Stomach (tissue), 19 donors: Measurements from ENCODE around the gene KLF4. TPM values are rescaled to one million over a fixed set of nuclear protein-coding genes. Genes with fewer than 3 reads are reported as not detected.

ENCODE experiments used
- DNase-seq, 2 donors: peaks; one replicate each; pipeline versions ENCODE4 v3.0.0 to v3.0.0-alpha.2; 2013 to 2019
- H3K27ac ChIP-seq, 5 donors: fragments of 200-600 bp in 4 of 5; sonication (generic) in 4 of 5; one replicate each; pipeline ENCODE4 v1.5.1; 2013 to 2019; ENCODE audit warnings: mild to moderate bottlenecking in 1 of 5, moderate library complexity in 1 of 5
- H3K27me3 ChIP-seq, 3 donors: fragments of 200-600 bp; sonication (generic); one replicate each; pipeline ENCODE4 v1.5.1; 2017 to 2019; ENCODE audit warnings: mixed run types in 1 of 3
- H3K36me3 ChIP-seq, 4 donors: fragments of 200-600 bp; sonication (generic); 1 replicate in 3 of 4; 2 replicates in 1 of 4; pipeline ENCODE4 v1.5.1; 2016 to 2019
- H3K4me1 ChIP-seq, 4 donors: fragments of 200-600 bp; sonication (generic); one replicate each; pipeline ENCODE4 v1.5.1; 2016 to 2019
- H3K4me3 ChIP-seq, 4 donors: fragments of 200-600 bp; sonication (generic) in 3 of 4; one replicate each; pipeline ENCODE4 v1.5.1; 2016 to 2019; ENCODE audit warnings: mild to moderate bottlenecking in 1 of 4
- H3K9me3 ChIP-seq, 4 donors: fragments of 200-600 bp; sonication (generic); one replicate each; pipeline ENCODE4 v1.5.1; 2016 to 2019
- EP300 ChIP-seq: sonication (generic); formaldehyde crosslinking; IDR thresholded peaks from one replicate; pipeline ENCODE4 v1.6.1; 2017; ENCODE audit warnings: antibody characterized with exemption
- POLR2A ChIP-seq, 4 donors: fragments of 450-650 bp; IDR thresholded peaks; one replicate each; pipeline ENCODE4 v1.6.1; 2016; ENCODE audit warnings: antibody characterized with exemption in 4 of 4, control low read depth in 2 of 4, mild to moderate bottlenecking in 1 of 4, moderate library complexity in 1 of 4
- POLR2AphosphoS5 ChIP-seq, 3 donors: sonication (generic); formaldehyde crosslinking; IDR thresholded peaks; one replicate each; pipeline ENCODE4 v1.6.1; 2016; ENCODE audit warnings: antibody characterized with exemption in 3 of 3
- WGBS, 5 donors: extraction: QIAGEN DNeasy Blood & Tissue Kit in 3 of 5; methylation state at CpG; one replicate each; pipeline versions ENCODE4 v1.1.5 to v1.1.7; 2013 to 2018; 5-methylcytosine and 5-hydroxymethylcytosine counted together
- intact Hi-C: fragments of 100-400 bp; cut with DNase I; formaldehyde crosslinking; loops from one replicate; pipeline ENCODE4 v1.15.1; 2023; ENCODE audit warnings: low total_unique reads
- long read RNA-seq, 10 donors: transcript quantifications; one replicate each; lab custom pipeline, GENCODE V29; 2026
- polyA plus RNA-seq, 3 donors: library from polyadenylated mRNA; stranded (reverse); fragments of 200-250 nt; gene quantifications; one replicate each; pipeline ENCODE4 v1.2.3, GENCODE V29; 2013
- total RNA-seq, 5 donors: library from RNA; depleted of rRNA; stranded (reverse); fragments of >200 nt; gene quantifications; one replicate each; pipeline versions ENCODE4 v1.1.0 to v1.2.3, GENCODE V29; 2014 to 2016
- TF ChIP-seq, protein P1 (sequence below), 7 experiments: fragments of 450-650 bp in 4 of 7; fragments of 200-600 bp in 3 of 7; sonication (generic) in 3 of 7; IDR thresholded peaks; one replicate each; pipeline ENCODE4 v1.5.1; 2016 to 2019; ENCODE audit warnings: antibody characterized with exemption in 7 of 7, control low read depth in 2 of 7, mild to moderate bottlenecking in 1 of 7
- donor health status: healthy with polysubstance abuse.
- donor health status: Bipolar disorder and iron deficiency.
- donor health status: healthy.

The KLF4 gene
- total RNA-seq: 100 to 1,000 TPM in 1 of 5 donors, 10 to 100 TPM in 4; 34.8 to 323 (median 58.6) TPM
- 100 to 1,000 TPM in 1 of 3 donors, 10 to 100 TPM in 2; 18.2 to 150 (median 31.6) TPM for polyA plus RNA-seq
- long read RNA-seq, donor 1, transcript KLF4-201 (5 exons, 2,813 nt): major isoform, 10 of 14 reads
- long read RNA-seq, donor 1, partial matches to known transcripts: 0 of 14 reads
- long read RNA-seq, donor 1, other reads (novel, unspliced or antisense): 0 of 14 reads
- long read RNA-seq, donor 2, transcript KLF4-201 (5 exons, 2,813 nt): major isoform, 9 of 13 reads
- long read RNA-seq, donor 2, partial matches to known transcripts: 0 of 13 reads
- long read RNA-seq, donor 2, other reads (novel, unspliced or antisense): 0 of 13 reads
- long read RNA-seq, donor 3, transcript KLF4-201 (5 exons, 2,813 nt): major isoform, 5 of 25 reads
- long read RNA-seq, donor 3, partial matches to known transcripts: 17 of 25 reads
- long read RNA-seq, donor 3, other reads (novel, unspliced or antisense): 0 of 25 reads
- long read RNA-seq, donor 4, partial matches to known transcripts: 0 of 1 reads
- long read RNA-seq, donor 4, other reads (novel, unspliced or antisense): 0 of 1 reads
- long read RNA-seq, donor 5, transcript KLF4-201 (5 exons, 2,813 nt): minor isoform, 8 of 24 reads
- long read RNA-seq, donor 5, transcript KLF4-205 (3 exons, 2,393 nt): major isoform, 11 of 24 reads
- long read RNA-seq, donor 5, partial matches to known transcripts: 5 of 24 reads
- long read RNA-seq, donor 5, other reads (novel, unspliced or antisense): 0 of 24 reads
- long read RNA-seq, donor 6, transcript KLF4-201 (5 exons, 2,813 nt): major isoform, 17 of 29 reads
- long read RNA-seq, donor 6, transcript KLF4-205 (3 exons, 2,393 nt): minor isoform, 12 of 29 reads
- long read RNA-seq, donor 6, partial matches to known transcripts: 0 of 29 reads
- long read RNA-seq, donor 6, other reads (novel, unspliced or antisense): 0 of 29 reads
- long read RNA-seq, donor 7, transcript KLF4-201 (5 exons, 2,813 nt): major isoform, 17 of 36 reads
- long read RNA-seq, donor 7, transcript KLF4-205 (3 exons, 2,393 nt): minor isoform, 13 of 36 reads
- long read RNA-seq, donor 7, partial matches to known transcripts: 6 of 36 reads
- long read RNA-seq, donor 7, other reads (novel, unspliced or antisense): 0 of 36 reads
- long read RNA-seq, donor 8, transcript KLF4-205 (3 exons, 2,393 nt): minor isoform, 5 of 36 reads
- long read RNA-seq, donor 8, transcript KLF4-201 (5 exons, 2,813 nt): major isoform, 8 of 36 reads
- long read RNA-seq, donor 8, partial matches to known transcripts: 23 of 36 reads
- long read RNA-seq, donor 8, other reads (novel, unspliced or antisense): 0 of 36 reads
- long read RNA-seq, donor 9, transcript KLF4-205 (3 exons, 2,393 nt): major isoform, 7 of 7 reads
- long read RNA-seq, donor 9, partial matches to known transcripts: 0 of 7 reads
- long read RNA-seq, donor 9, other reads (novel, unspliced or antisense): 0 of 7 reads
- long read RNA-seq, donor 10, transcript KLF4-201 (5 exons, 2,813 nt): major isoform, 8 of 9 reads
- long read RNA-seq, donor 10, partial matches to known transcripts: 0 of 9 reads
- long read RNA-seq, donor 10, other reads (novel, unspliced or antisense): 0 of 9 reads

GRCh38 chr9:107489687-107490605, at the start of gene KLF4:
Gene KLF4 (minus strand): TSS chr9:107489769. CDS start chr9:107489172, 597 bp downstream.
- intact Hi-C loops: loop anchor here (10.0 kb wide), 2 partner anchors 245 to 785 kb away; no protein-coding TSS in a partner anchor
- peak within 1 kb of the TSS; percentile 64 to 85 (median 68) for H3K4me3 ChIP-seq
- no peak for TF ChIP-seq EP300
- TF ChIP-seq POLR2AphosphoS5 (IDR thresholded peaks at IDR 0.05): peak; percentile 92 to 98 (median 96)
- TF ChIP-seq POLR2A (IDR thresholded peaks at IDR 0.05): peak in 1 of 4 donors; percentile 22
- TF ChIP-seq, protein P1, sequence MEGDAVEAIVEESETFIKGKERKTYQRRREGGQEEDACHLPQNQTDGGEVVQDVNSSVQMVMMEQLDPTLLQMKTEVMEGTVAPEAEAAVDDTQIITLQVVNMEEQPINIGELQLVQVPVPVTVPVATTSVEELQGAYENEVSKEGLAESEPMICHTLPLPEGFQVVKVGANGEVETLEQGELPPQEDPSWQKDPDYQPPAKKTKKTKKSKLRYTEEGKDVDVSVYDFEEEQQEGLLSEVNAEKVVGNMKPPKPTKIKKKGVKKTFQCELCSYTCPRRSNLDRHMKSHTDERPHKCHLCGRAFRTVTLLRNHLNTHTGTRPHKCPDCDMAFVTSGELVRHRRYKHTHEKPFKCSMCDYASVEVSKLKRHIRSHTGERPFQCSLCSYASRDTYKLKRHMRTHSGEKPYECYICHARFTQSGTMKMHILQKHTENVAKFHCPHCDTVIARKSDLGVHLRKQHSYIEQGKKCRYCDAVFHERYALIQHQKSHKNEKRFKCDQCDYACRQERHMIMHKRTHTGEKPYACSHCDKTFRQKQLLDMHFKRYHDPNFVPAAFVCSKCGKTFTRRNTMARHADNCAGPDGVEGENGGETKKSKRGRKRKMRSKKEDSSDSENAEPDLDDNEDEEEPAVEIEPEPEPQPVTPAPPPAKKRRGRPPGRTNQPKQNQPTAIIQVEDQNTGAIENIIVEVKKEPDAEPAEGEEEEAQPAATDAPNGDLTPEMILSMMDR (IDR thresholded peaks at IDR 0.05): no peak
- H3K27me3 ChIP-seq: peaks cover 0 to 50% (median 21%) of the 10 kb centered on the region in 3 donors
- 0 to 1% (median 0%) methylated on average over 46 to 101 of the region's 101 CpGs for WGBS, 5 donors
- peak; percentile 92 to 97 for DNase-seq
- H3K27ac ChIP-seq: peak within 1 kb of the TSS; percentile 92 to 97 (median 94)
- no peaks in the 10 kb centered on the region for H3K9me3 ChIP-seq
- peaks cover 9 to 63% (median 57%) of the 10 kb centered on the region in 4 donors for H3K4me1 ChIP-seq
- H3K36me3 ChIP-seq: peaks cover 0 to 30% (median 11%) of the 10 kb centered on the region in 4 donors

- no peak for DNase-seq
- Histone ChIP-seq H3K9me3 (no peaks in the 10 kb centered on the region), H3K4me3 (no peak overlapping the region), H3K27ac (no peak overlapping the region), H3K27me3 (no peaks in the 10 kb centered on the region), H3K4me1 (peaks cover 0 to 7% (median 0%) of the 10 kb centered on the region in 4 donors), H3K36me3 (no peaks in the 10 kb centered on the region)
- TF ChIP-seq EP300 (no peak), POLR2AphosphoS5 (IDR thresholded peaks at IDR 0.05) (no peak)
- 63 to 75% (median 68%) methylated on average over 3 of the region's 3 CpGs for WGBS, 5 donors
- intact Hi-C loops: no loop called here
Measured at GRCh38 chr9:107536462-107536861, 46.9 kb upstream of the KLF4 start.

GRCh38 chr9:107534510-107535078, 45.0 kb upstream of the KLF4 start:
- H3K27me3 ChIP-seq: no peaks in the 10 kb centered on the region
- no peak for DNase-seq
- H3K9me3 ChIP-seq: no peaks in the 10 kb centered on the region
- H3K27ac ChIP-seq: no peak overlapping the region
- H3K36me3 ChIP-seq: no peaks in the 10 kb centered on the region
- H3K4me3 ChIP-seq: no peak overlapping the region
- 89 to 98% (median 95%) methylated on average over 12 to 14 of the region's 14 CpGs for WGBS, 5 donors
- H3K4me1 ChIP-seq: no peaks in the 10 kb centered on the region
- intact Hi-C loops: no loop called here
- TF ChIP-seq POLR2AphosphoS5 (IDR thresholded peaks at IDR 0.05) (no peak), POLR2A (IDR thresholded peaks at IDR 0.05) (no peak), EP300 (no peak)
- TF ChIP-seq, protein P1 (IDR thresholded peaks at IDR 0.05): no peak
